ENCODE measurements around the gene GARNL3. TPM values are rescaled to one million over a fixed set of nuclear protein-coding genes. Genes with fewer than 3 reads are reported as not detected.

Gene GARNL3, protein sequence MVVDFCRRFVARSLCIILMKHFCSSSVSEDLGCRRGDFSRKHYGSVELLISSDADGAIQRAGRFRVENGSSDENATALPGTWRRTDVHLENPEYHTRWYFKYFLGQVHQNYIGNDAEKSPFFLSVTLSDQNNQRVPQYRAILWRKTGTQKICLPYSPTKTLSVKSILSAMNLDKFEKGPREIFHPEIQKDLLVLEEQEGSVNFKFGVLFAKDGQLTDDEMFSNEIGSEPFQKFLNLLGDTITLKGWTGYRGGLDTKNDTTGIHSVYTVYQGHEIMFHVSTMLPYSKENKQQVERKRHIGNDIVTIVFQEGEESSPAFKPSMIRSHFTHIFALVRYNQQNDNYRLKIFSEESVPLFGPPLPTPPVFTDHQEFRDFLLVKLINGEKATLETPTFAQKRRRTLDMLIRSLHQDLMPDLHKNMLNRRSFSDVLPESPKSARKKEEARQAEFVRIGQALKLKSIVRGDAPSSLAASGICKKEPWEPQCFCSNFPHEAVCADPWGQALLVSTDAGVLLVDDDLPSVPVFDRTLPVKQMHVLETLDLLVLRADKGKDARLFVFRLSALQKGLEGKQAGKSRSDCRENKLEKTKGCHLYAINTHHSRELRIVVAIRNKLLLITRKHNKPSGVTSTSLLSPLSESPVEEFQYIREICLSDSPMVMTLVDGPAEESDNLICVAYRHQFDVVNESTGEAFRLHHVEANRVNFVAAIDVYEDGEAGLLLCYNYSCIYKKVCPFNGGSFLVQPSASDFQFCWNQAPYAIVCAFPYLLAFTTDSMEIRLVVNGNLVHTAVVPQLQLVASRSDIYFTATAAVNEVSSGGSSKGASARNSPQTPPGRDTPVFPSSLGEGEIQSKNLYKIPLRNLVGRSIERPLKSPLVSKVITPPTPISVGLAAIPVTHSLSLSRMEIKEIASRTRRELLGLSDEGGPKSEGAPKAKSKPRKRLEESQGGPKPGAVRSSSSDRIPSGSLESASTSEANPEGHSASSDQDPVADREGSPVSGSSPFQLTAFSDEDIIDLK
- 1.0 TPM for total RNA-seq

DNA sequence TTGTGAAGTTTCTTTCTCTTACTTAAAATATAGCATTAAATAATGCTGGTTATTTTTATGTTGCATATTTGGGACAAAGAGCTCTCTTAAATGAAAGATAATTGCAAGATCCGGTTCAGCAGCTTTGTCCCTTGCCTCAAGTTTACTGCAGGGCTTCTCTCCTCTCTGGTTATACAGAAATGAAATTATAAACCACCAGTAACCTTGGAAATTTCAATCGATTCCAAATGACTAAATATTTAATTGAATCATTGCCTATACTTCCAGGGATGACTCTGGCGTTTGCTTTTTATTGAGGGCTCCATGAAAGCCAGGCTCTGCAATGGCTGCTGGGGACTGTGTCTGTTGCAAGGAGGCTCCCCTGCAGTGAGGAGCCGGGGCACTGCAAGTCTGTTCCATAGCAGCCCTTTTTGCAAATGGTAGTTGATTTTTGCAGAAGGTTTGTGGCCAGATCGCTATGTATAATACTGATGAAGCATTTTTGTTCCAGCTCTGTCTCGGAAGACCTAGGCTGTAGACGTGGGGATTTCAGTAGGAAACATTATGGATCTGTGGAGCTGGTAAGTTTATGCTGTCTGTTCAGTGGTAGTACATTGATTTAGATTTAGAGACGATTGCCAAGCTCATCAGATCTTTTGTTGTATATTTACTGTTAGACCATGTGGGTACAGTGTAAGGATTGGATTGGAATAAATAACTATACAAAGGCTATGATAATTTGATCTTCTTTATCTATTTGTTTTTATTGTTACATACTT, at the start of gene GARNL3:
Gene GARNL3, plus strand, starts transcription at position 313 of the 758 bp plus-strand sequence. Its CDS starts 104 bp downstream, at position 417.
- Histone ChIP-seq H3K27me3 (ENCODE audit: insufficient read depth, low read length) (no peaks in the 10 kb centered on the region), H3K4me3 (ENCODE audit: low read length) (no peak within 1 kb of the TSS)

DNA sequence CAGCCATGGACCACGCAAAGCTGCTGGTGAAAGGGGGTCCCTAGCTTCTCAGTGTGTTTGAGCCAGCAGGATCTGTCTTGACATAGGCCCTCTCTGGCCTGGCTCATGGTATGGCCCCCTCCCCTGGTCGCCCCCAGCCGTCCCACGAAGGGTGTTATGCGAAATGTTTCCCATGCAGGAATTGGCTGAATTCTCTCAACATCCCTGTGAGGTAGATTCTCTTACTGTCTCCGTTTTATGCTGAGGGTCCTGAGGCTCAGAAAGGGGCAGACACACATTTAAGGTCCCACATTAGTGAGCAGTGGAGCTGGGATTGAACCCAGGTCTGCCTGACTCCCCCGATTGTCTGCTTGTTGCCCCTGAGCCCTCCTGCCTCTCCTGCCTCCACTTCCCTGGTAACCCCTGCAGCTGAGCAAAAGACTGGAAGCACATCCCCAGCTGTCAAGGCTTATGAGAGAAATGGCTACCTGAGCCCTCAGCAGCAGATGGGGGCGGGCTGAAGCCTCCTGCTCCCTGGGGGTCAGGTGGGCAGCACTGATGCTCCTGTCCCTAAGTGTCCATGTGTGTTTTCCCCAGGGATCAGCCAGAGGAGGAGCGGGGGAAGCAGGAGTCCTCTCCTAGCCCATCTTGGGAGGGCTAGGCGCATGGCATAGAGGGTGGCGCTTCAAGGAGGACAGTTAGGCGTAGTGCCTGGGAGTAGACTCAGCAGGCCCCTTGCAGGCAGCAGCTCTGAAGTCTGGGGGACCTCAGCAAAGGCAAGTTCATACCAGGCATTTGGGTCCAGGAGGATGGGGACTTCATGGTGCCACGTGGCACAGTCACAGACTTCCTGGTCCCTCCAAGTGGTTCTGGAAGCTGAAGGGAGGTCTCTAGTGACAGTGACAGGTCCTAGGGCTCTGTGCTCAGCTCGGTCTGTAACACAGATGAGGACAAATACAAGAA, 49.0 kb upstream of the GARNL3 start:
- Histone ChIP-seq H3K4me1 (ENCODE audit: insufficient read depth, low read length) (no peaks in the 10 kb centered on the region), H3K9me3 (ENCODE audit: low read depth, low read length) (no peaks in the 10 kb centered on the region), H3K27me3 (ENCODE audit: insufficient read depth, low read length) (no peaks in the 10 kb centered on the region), H3K4me3 (ENCODE audit: low read length) (no peak overlapping the region)

More for the DNA sequence above, at the start of gene GARNL3:
- Histone ChIP-seq H3K4me1 (ENCODE audit: insufficient read depth, low read length) (no peaks in the 10 kb centered on the region), H3K9me3 (ENCODE audit: low read depth, low read length) (no peaks in the 10 kb centered on the region)

DNA sequence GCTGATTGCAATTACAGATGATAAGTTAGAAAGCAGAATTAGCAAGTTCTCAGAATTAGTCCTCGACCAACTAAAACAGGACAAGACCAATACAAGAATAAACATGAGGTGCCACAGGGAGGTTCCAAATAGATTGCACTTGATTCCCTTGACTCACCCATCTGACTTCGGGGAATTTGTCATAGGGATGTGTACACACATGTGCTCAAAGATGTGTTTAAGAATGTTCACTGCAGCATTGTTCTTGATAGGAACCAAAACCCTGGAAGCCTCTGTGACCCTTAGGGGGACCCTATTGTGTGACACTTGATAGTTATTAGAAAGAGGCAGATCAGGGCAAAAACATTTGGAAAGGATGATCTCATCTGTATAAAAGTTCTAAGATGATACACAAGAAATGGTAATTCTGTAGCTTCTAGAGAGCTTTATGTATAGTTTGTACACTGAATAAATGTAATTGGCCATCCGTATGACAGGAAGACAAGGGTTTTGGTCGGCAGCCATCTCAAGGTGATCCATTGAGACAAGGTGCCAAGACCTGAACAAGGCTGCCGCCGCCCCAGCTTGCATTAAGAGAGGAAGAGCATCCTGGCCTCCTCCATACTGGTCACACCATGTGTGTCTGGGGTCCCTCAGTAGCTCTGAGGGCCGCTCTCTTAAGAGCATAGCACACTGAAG, 48.2 kb upstream of the GARNL3 start:
- Histone ChIP-seq H3K27me3 (ENCODE audit: insufficient read depth, low read length) (no peaks in the 10 kb centered on the region), H3K9me3 (ENCODE audit: low read depth, low read length) (no peaks in the 10 kb centered on the region), H3K4me3 (ENCODE audit: low read length) (no peak overlapping the region), H3K4me1 (ENCODE audit: insufficient read depth, low read length) (no peaks in the 10 kb centered on the region)

DNA sequence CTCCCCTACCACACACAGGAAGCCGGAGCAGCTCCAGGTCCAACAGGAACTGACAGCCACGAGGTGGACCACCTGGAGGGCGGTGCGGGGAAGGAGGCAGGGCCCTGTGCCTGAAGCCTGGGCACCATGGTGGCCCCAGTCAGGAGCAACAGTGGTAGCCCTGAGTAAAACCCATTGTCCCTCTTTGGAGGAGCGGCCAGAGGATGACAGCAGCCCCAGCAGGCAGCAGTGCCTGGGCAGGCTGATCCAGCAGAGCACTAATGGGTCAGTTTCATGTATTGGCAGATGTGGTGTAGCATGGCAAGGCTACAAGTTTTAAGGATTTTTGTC, 47.7 kb upstream of the GARNL3 start:
- no peaks in the 10 kb centered on the region for H3K27me3 ChIP-seq (ENCODE audit: insufficient read depth, low read length)
- no peaks in the 10 kb centered on the region for H3K9me3 ChIP-seq (ENCODE audit: low read depth, low read length)
- H3K4me1 ChIP-seq (ENCODE audit: insufficient read depth, low read length), result no peaks in the 10 kb centered on the region

DNA sequence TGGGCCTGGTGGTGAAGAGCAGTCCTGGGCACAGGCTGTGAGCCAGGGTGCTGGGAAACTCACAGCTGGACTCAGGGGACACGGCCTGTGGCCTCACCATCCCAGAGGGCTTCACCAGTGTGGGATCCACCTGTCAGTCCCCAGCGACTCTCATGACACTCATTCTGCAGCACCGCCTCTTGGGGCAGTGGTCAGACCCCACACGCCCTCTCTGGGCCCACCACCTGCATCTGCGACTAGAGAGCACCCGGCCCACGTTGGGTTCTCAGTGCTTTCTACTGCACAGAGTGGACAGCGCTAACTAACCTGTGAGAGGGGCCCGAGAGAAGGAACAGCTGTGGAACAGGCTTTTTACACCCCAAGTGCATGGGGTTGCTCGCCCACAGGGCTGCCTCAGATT, 45.8 kb upstream of the GARNL3 start:
- no peaks in the 10 kb centered on the region for H3K9me3 ChIP-seq (ENCODE audit: low read depth, low read length)
- no peaks in the 10 kb centered on the region for H3K27me3 ChIP-seq (ENCODE audit: insufficient read depth, low read length)
- peaks cover under 1% of the 10 kb centered on the region for H3K4me1 ChIP-seq (ENCODE audit: insufficient read depth, low read length)
- no peak overlapping the region for H3K4me3 ChIP-seq (ENCODE audit: low read length)

More for the DNA sequence above, 47.7 kb upstream of the GARNL3 start:
- H3K4me3 ChIP-seq (ENCODE audit: low read length), result no peak overlapping the region

DNA sequence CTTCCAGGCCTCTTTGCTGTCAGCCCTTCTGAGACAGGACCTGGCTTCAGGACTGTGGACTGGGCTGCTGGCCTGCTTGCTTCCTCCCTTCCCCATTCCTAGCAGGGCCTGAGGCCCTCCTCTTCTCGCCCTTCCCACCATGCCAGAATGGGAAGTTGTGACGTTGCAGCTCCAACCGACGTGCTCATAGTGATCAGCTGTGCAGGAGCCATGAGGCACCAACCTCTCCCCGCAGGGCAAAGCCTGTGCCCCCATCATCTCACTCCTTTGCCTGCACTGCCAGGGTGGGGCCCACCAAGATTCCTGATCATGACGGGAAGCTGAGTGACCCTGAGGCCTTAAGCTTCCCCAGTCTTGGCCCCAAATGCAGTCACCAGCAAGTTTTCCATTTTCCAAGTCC, 45.1 kb upstream of the GARNL3 start:
- H3K27me3 ChIP-seq (ENCODE audit: insufficient read depth, low read length), result no peaks in the 10 kb centered on the region
- no peak overlapping the region for H3K4me3 ChIP-seq (ENCODE audit: low read length)
- peaks cover 7% of the 10 kb centered on the region for H3K4me1 ChIP-seq (ENCODE audit: insufficient read depth, low read length)
- no peaks in the 10 kb centered on the region for H3K9me3 ChIP-seq (ENCODE audit: low read depth, low read length)

DNA sequence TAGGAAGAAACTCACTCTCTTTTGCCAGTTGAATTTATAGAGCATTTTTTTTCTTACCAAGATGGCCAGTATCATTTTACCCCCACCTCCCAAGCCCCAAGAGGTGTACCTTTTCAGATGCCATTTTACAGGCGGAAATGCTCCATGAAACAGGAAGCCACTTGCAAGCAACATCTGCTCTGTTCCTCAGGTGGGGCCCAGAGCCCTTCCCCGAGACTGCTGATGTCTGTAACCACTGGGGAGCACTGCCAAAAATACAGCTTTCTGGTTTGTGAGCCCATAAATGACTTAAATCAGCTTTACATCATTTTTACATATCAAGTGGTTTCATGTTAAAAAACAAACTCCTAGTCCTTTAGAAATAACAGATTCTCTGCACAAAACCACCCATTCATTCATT, 42.9 kb upstream of the GARNL3 start:
- Histone ChIP-seq H3K4me1 (ENCODE audit: insufficient read depth, low read length) (peaks cover 19% of the 10 kb centered on the region), H3K4me3 (ENCODE audit: low read length) (no peak overlapping the region), H3K27me3 (ENCODE audit: insufficient read depth, low read length) (peaks cover 9% of the 10 kb centered on the region), H3K9me3 (ENCODE audit: low read depth, low read length) (no peaks in the 10 kb centered on the region)

DNA sequence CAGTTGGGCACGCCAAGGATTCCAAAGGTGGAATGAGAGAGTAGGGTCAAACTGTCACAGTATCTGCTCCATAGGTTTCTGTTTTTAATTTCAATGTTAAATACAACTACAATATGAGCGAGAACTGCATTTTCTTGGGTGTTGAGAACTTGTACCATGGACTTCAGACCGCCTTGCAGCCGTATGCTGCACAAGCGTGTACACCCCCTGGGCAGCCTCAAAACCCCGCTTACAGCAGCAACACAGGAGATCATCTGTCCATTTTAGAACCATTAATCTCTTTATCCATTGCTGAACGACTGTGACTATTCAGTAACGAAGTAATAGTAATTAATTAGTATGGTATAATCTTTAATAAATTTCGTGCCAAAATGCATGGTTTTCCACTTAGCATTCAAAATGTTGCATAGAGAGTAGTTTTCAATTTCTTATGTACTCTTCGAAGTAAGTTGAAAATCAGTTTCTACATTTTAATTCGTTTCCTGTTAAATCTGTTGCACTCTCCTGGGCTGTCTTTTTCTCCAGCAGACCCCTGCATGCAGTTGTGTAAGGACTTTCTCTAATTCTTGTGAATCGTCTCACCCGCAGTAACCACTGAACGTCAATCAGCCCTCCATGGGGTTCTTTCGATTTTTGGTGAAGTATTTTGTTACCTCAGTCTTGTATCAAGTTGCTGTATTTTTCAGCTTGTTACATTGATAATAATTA, 42.0 kb upstream of the GARNL3 start:
- Histone ChIP-seq H3K4me1 (ENCODE audit: insufficient read depth, low read length) (peaks cover 19% of the 10 kb centered on the region), H3K4me3 (ENCODE audit: low read length) (no peak overlapping the region), H3K27me3 (ENCODE audit: insufficient read depth, low read length) (peaks cover 13% of the 10 kb centered on the region), H3K9me3 (ENCODE audit: low read depth, low read length) (no peaks in the 10 kb centered on the region)

DNA sequence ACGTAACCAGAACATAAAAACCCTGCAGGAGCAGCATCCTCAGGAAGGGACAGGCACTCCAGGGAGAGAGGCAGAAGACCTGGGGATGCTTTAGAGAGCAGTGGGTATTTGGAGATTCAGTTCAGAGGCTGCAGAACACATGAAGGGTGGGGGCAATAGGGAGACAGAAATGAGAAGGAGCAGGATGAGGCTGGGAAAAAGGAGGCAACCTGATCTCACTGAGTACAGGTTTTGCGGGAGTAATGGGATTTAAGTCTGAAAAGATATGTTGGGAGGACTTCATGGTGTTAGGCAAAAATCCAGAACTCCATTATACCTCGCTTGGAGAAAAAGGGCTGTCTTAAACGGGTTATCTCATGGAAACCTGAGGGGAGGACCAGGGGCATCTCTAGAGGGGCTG, 41.3 kb upstream of the GARNL3 start:
- Histone ChIP-seq H3K9me3 (ENCODE audit: low read depth, low read length) (no peaks in the 10 kb centered on the region), H3K27me3 (ENCODE audit: insufficient read depth, low read length) (peaks cover 16% of the 10 kb centered on the region), H3K4me1 (ENCODE audit: insufficient read depth, low read length) (peaks cover 19% of the 10 kb centered on the region), H3K4me3 (ENCODE audit: low read length) (no peak overlapping the region)

DNA sequence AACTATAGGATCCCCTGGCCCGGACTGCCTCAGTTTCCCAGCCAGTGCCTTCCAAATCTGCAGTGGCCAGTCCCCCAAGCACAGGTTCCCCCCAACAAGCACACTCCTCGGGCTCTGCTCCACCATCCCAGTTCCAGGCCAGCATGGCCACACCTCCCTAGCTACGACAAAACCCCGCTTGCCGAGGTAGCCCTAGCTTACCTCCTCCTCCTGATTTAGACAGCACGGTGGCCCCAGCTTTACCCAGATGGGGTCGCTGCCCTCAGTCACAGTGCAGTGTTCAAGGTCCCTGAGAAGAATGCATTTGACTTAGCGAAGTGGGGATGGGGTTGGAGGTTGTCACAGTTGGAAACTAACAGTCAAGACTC, 40.8 kb upstream of the GARNL3 start:
- Histone ChIP-seq H3K9me3 (ENCODE audit: low read depth, low read length) (no peaks in the 10 kb centered on the region), H3K4me3 (ENCODE audit: low read length) (no peak overlapping the region), H3K27me3 (ENCODE audit: insufficient read depth, low read length) (peaks cover 16% of the 10 kb centered on the region), H3K4me1 (ENCODE audit: insufficient read depth, low read length) (peaks cover 19% of the 10 kb centered on the region)

DNA sequence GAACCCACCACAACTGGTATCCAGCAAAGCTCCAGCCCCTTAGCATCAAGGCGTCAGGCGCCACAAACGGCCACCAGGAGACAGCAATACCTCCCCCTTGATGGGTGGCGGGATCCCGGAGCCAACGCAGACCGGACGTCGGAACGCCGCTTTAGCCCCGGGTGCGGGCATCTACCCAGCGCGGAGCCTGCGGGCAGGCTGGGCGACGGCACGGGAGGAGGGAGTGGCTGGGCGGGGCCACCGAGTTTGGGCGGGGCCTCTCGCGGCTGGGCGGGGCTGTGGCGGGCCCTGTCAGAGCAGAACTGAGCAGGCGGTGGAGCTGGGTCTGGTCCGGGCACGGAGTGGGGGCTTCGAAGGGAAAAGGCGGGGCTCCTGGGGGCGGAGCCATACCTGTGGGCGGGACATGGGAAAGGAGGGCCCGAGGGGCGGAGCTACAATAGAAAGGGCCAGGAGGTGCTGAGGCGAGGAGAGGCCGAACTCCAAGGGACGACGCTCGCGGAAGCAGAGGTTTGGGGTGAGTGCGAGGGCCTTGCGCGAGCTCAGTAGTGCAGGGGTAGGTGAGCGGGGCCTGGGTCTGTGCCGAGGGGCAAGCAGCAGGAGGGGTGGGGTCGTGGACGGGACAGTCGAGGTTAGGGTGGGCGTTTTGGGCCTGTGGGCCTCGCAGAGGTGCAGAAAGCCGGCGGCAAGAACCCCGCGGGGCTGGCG, 40.2 kb upstream of the GARNL3 start:
- Histone ChIP-seq H3K9me3 (ENCODE audit: low read depth, low read length) (no peaks in the 10 kb centered on the region), H3K4me3 (ENCODE audit: low read length) (peak overlapping the region; percentile 32), H3K4me1 (ENCODE audit: insufficient read depth, low read length) (peaks cover 19% of the 10 kb centered on the region), H3K27me3 (ENCODE audit: insufficient read depth, low read length) (peaks cover 16% of the 10 kb centered on the region)

DNA sequence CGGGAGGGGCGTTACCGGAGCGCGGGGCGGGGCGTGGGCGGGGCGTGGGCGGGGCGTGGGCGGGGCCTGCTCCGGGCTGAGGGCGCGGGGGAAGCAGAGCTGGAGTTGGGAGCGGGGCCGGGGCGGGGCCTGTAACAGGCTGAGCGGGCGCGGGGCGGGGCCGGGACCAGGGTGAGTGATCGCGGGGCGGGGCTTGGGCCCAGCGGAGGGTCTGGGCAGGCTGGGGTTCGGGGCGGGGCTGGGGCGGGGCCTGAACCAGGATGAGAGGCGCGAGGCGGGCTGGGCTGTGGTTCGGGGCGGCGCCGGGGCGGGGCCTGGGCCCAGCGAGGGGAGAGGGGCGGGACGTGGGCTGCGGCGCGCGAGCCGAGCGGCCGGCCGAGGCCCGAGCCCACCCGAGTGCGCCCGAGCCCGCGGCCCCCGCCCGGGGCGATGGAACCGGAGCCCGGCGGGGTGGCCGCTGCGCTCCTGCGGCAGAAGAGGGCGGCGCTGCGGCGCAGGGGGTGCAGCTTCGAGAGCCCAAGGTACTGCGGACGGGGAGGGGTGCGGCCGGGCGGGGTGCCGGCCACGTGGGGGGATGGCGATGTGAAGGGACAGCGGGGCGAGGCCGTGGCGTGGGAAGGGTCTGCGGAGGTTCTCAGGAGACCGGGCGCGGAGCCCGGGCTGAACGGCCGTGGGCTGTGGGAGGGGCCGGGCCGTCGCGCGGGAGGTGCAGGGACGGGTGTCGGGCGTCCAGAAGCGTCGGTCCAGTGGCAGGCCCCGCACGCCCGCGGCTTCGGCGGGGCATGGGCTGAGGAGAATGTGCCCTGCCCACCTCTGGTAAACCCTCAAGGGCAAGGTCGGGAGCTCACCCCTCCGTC, 39.5 kb upstream of the GARNL3 start:
- Histone ChIP-seq H3K27me3 (ENCODE audit: insufficient read depth, low read length) (peaks cover 16% of the 10 kb centered on the region), H3K4me3 (ENCODE audit: low read length) (peak overlapping the region; percentile 46), H3K4me1 (ENCODE audit: insufficient read depth, low read length) (peaks cover 19% of the 10 kb centered on the region), H3K9me3 (ENCODE audit: low read depth, low read length) (no peaks in the 10 kb centered on the region)
